WI38 (cell line): ENCODE measurements around the gene FAM241A.

ENCODE experiments used
- H3K4me3 ChIP-seq: 2 replicates; pipeline ENCODE4 v1.5.1; 2011; ENCODE audit warnings: low read depth, mild to moderate bottlenecking, control low read depth, low read length
- CTCF ChIP-seq: IDR thresholded peaks from 2 replicates; pipeline ENCODE4 v1.5.1; 2012; ENCODE audit warnings: low read depth, mild to moderate bottlenecking, control low read depth, low read length

Gene FAM241A

DNA sequence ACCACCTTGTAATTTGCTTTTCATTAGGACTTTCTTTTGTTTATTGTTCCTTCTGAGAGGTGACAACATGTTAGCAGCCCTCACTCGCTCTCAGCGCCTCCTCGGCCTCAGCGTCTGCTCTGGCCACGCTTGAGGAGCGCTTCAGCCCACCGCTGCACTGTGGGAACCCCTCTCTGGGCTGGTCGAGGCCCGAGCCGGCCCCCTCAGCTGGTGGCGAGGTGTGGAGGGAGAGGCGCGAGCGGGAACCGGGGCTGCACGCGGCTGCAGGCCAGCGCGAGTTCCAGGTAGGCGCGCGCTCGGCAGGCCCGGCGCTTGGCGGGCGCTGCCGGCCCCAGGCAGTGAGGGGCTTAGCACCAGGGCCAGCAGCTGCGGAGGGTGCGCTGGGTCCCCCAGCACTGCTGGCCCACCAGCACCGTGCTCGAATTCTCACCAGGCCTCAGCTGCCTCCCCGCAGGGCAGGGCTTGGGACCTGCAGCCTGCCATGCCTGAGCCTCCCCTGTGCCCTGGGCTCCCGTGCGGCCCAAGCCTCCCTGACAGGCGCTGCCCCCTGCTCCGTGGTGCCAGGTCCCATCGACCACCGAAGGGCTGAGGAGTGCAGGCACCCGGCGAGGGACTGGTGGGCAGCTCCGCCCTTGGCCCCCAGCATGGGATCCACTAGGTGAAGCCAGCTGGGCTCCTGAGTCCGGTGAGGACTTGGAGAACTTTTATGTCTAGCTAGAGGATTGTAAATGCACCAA, 77.1 kb downstream of the FAM241A start:
- TF ChIP-seq CTCF = no peak
- no peak overlapping the region for H3K4me3 ChIP-seq

DNA sequence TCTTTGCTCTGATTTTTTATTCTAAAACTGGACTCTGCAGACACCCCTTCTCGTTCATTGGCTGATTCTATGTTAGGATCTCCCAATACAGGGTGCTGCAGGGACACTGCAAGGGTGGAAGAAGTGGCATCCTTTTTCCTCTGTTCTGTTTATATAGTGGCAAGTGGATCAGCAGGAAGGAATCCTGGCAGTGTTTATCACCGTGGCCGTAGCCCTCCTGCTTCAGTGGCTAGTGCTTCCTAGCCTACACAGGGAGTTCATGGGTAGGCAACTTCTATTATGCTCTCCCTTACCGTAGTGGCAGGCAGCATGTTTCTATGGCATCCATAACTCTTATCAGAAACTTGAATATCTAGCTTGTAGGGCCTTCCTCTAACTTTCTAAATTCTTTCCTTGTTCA, 79.9 kb downstream of the FAM241A start:
- no peak for TF ChIP-seq CTCF
- H3K4me3 ChIP-seq = no peak overlapping the region

- H3K4me3 ChIP-seq = peak overlapping the region; percentile 89
- no peak for TF ChIP-seq CTCF
Measured at GRCh38 chr4:112230879-112231778, 85.9 kb downstream of the FAM241A start.

DNA sequence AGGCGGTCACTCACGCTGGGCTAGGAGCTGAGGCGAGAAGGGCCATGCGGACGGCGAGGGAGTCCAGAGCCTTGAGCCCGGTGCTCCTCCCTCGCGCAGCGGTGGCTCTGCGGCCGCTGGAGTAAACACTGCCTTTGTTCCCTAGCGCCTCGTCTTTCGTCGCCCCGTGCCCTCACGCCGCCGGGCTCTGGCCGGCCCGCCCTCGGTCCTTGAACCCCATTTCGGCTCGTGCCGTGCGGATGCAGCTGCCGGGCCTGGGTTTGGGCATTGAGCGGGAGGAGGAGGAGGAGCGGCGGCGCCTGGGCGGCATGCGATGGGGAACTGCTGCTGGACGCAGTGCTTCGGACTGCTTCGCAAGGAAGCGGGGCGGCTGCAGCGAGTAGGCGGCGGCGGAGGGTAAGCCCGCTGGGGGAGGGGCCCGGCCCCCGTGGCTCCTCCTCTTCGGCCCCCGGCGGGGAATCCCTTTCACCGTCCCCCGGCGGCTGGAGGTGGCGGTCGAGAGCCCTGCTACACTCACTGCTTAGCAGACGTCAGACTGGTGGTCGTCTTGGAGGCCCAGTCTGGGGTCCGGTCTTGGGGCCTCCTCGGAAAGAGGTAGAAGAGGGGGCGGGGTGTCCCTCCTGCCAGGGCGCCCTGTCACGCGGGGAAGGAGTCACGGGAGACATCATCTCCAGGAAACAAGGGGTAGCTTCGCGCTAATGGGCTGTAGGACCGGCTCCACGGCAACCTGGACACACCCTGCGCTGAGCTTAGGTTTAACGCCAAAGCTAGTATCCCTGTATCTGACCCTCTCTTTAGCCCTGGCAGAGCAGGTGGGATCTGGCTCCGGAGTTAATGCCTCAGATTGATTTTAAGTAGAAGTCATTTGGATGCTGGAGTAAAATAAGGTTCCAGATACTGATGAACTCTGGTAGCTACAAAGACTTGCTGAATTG, 86.8 kb downstream of the FAM241A start, which contains the start of gene AP1AR:
TSS of gene AP1AR (plus strand) at position 9 of the 935 bp plus-strand sequence. CDS start at position 314, 305 bp downstream.
- peak; percentile 27 for TF ChIP-seq CTCF
- H3K4me3 ChIP-seq = peak within 1 kb of the TSS; percentile 89

GRCh38 chr4:112234952-112235609, 89.8 kb downstream of the FAM241A start:
- peak; percentile 45 for TF ChIP-seq CTCF
- H3K4me3 ChIP-seq = no peak overlapping the region

DNA sequence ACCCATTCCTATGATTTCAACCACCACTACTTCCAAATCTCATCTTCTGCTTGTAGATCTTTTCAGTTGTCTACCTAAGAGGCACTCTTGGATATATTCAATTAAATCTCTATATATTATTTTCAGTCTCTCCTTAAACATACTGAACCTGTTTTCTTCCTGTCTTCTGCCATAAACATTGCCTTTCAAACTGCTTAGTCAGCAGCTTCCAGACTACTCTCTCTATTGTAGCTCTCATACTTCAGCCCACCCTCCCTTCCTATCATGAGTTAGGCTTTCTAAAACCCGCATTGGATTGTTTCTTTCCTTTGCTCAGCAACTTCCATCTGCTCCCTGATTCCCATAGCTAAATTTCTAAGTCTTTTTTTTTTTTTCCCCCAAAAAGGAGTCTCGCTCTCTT, 90.8 kb downstream of the FAM241A start:
- H3K4me3 ChIP-seq = no peak overlapping the region
- TF ChIP-seq CTCF = no peak
